NB4 (cell line): ENCODE results near the gene EFNA4.

ENCODE experiments used
- CTCF ChIP-seq: IDR thresholded peaks from one replicate; pipeline ENCODE4 v1.5.1; 2012; ENCODE audit warnings: low read depth, low read length
- MAX ChIP-seq: IDR thresholded peaks from 2 replicates; pipeline ENCODE4 v1.6.1; 2011; ENCODE audit warnings: low read depth, low read length
- MYC ChIP-seq: IDR thresholded peaks from 2 replicates; pipeline ENCODE4 v1.6.1; 2011; ENCODE audit warnings: low read depth, low read length
- POLR2A ChIP-seq: IDR thresholded peaks from 2 replicates; pipeline ENCODE4 v1.6.1; 2011; ENCODE audit warnings: mild to moderate bottlenecking; ENCODE audit not compliant: insufficient read length; ENCODE audit errors: extremely low read depth

GRCh38 chr1:155026588-155026987 lies 37.0 kb upstream of the EFNA4 start:
- TF ChIP-seq CTCF, result no peak
- TF ChIP-seq POLR2A, result no peak
- TF ChIP-seq MYC, result no peak
- no peak for TF ChIP-seq MAX
